ENCODE measurements around the gene ZNF507.

ZNF507 gene

GRCh38 chr19:32357720-32358119 is 12.3 kb downstream of the ZNF507 start:
- H3K4me3 ChIP-seq (ENCODE audit: low read depth, low read length), result no peak overlapping the region
- TF ChIP-seq CTCF (IDR thresholded peaks at IDR 0.05; ENCODE audit: control insufficient read depth, extremely low read depth, insufficient read depth), result peak; percentile 53
- no peak for DNase-seq (ENCODE audit: low read depth)

GRCh38 chr19:32358321-32358720 is 12.9 kb downstream of the ZNF507 start:
- TF ChIP-seq CTCF (IDR thresholded peaks at IDR 0.05; ENCODE audit: control insufficient read depth, extremely low read depth, insufficient read depth), result no peak
- DNase-seq (ENCODE audit: low read depth), result no peak
- no peak overlapping the region for H3K4me3 ChIP-seq (ENCODE audit: low read depth, low read length)

GRCh38 chr19:32359581-32359980 is 14.2 kb downstream of the ZNF507 start:
- no peak for DNase-seq (ENCODE audit: low read depth)
- H3K4me3 ChIP-seq (ENCODE audit: low read depth, low read length), result no peak overlapping the region
- TF ChIP-seq CTCF (IDR thresholded peaks at IDR 0.05; ENCODE audit: control insufficient read depth, extremely low read depth, insufficient read depth), result no peak

GRCh38 chr19:32361574-32362317 is 16.3 kb downstream of the ZNF507 start:
- no peak for TF ChIP-seq CTCF (IDR thresholded peaks at IDR 0.05; ENCODE audit: control insufficient read depth, extremely low read depth, insufficient read depth)
- no peak overlapping the region for H3K4me3 ChIP-seq (ENCODE audit: low read depth, low read length)
- no peak for DNase-seq (ENCODE audit: low read depth)

GRCh38 chr19:32362318-32362691 is 16.9 kb downstream of the ZNF507 start:
- DNase-seq (ENCODE audit: low read depth), result peak; percentile 73
- no peak for TF ChIP-seq CTCF (IDR thresholded peaks at IDR 0.05; ENCODE audit: control insufficient read depth, extremely low read depth, insufficient read depth)
- H3K4me3 ChIP-seq (ENCODE audit: low read depth, low read length), result peak overlapping the region; percentile 34; the same call in 1 of the 2 replicates

GRCh38 chr19:32363175-32363574 is 17.8 kb downstream of the ZNF507 start:
- peak; percentile 94 for DNase-seq (ENCODE audit: low read depth)
- peak overlapping the region; percentile 34 for H3K4me3 ChIP-seq (ENCODE audit: low read depth, low read length)
- no peak for TF ChIP-seq CTCF (IDR thresholded peaks at IDR 0.05; ENCODE audit: control insufficient read depth, extremely low read depth, insufficient read depth)

GRCh38 chr19:32363632-32364031 is 18.2 kb downstream of the ZNF507 start:
- TF ChIP-seq CTCF (IDR thresholded peaks at IDR 0.05; ENCODE audit: control insufficient read depth, extremely low read depth, insufficient read depth), result no peak
- no peak for DNase-seq (ENCODE audit: low read depth)
- peak overlapping the region; percentile 8; the same call in 1 of the 2 replicates for H3K4me3 ChIP-seq (ENCODE audit: low read depth, low read length)

Data from LNCaP clone FGC (cell line).